Endothelial cell of umbilical vein (primary cell): ENCODE results near the gene CSNK1D. TPM values are rescaled to one million over a fixed set of nuclear protein-coding genes. Genes with fewer than 3 reads are reported as not detected.

Source experiments
- BruUV-seq: library from RNA; stranded (reverse); fragments of 400-500 nt; replicated peaks from 2 replicates; lab custom pipeline; 2021; lab: Mats Ljungman, UMichigan
- CTCF ChIA-PET: fragments of 300-600, 350-600 bp; sonication (Branson Sonifier 250); formaldehyde crosslinking; loops from one replicate; lab custom pipeline; 2021; ENCODE audit warnings: antibody characterized with exemption, inconsistent platforms; lab: Charles Lee
- POLR2A ChIA-PET: fragments of 300-600, 350-600 bp; sonication (Branson Sonifier 250); formaldehyde crosslinking; loops from one replicate; lab custom pipeline; 2021; ENCODE audit warnings: antibody characterized with exemption, inconsistent platforms; lab: Charles Lee
- DNase-seq: peaks from one replicate; pipeline ENCODE4 v3.0.0-alpha.2; 2011; ENCODE audit warnings: low read depth, low spot score
- FAIRE-seq: peaks from 2 replicates; lab custom pipeline; 2011; peaks lifted over from hg19 to GRCh38; lab: Jason Lieb, UNC
- H2AFZ ChIP-seq: 2 replicates; pipeline ENCODE4 v1.6.0; 2012; ENCODE audit warnings: low read depth, low read length, control low read depth, inconsistent platforms
- H3K27ac ChIP-seq: 2 replicates; pipeline ENCODE4 v1.5.1; 2011; ENCODE audit warnings: low read depth, mild to moderate bottlenecking, control low read depth, low read length, moderate library complexity; ENCODE audit not compliant: insufficient read depth
- H3K27me3 ChIP-seq, 2 experiments: 2 replicates each; pipeline versions ENCODE4 v1.6.0 to v1.6.1; 2011; ENCODE audit warnings: low read length in 2 of 2, mixed read lengths in 1 of 2; ENCODE audit not compliant: control insufficient read depth in 2 of 2, insufficient read depth in 2 of 2
- H3K36me3 ChIP-seq, 2 experiments: 2 replicates in 1 of 2; 3 replicates in 1 of 2; pipeline ENCODE4 v1.5.1; 2011; ENCODE audit warnings: low read length in 2 of 2, mild to moderate bottlenecking in 1 of 2, moderate library complexity in 1 of 2; ENCODE audit not compliant: control insufficient read depth in 2 of 2, insufficient read depth in 2 of 2; ENCODE audit errors: extremely low read depth in 1 of 2
- H3K4me1 ChIP-seq: 3 replicates; pipeline ENCODE4 v1.5.1; 2011; ENCODE audit warnings: mild to moderate bottlenecking, low read length; ENCODE audit not compliant: control insufficient read depth, insufficient read depth; ENCODE audit errors: extremely low read depth
- H3K4me2 ChIP-seq: 2 replicates; pipeline ENCODE4 v1.6.1; 2011; ENCODE audit warnings: low read length, control low read depth, mixed read lengths; ENCODE audit not compliant: insufficient read depth
- H3K4me3 ChIP-seq, 3 experiments: fragments of 200-600 bp in 1 of 3; sonication (generic), shearing (Covaris generic) in 1 of 3; replicated peaks in 1 of 3; 2 replicates each; pipeline ENCODE4 v1.5.1; 2011 to 2016; ENCODE audit warnings: control low read depth in 3 of 3, low read length in 3 of 3, mild to moderate bottlenecking in 2 of 3, inconsistent platforms in 1 of 3, low read depth in 1 of 3, moderate library complexity in 1 of 3; ENCODE audit not compliant: insufficient read depth in 1 of 3
- H3K79me2 ChIP-seq: 2 replicates; pipeline ENCODE4 v1.6.0; 2012; ENCODE audit warnings: low read length, inconsistent platforms; ENCODE audit not compliant: control insufficient read depth, insufficient read depth
- H3K9ac ChIP-seq: replicated peaks from 2 replicates; pipeline ENCODE3; 2011; ENCODE audit warnings: low read length, control low read depth; ENCODE audit not compliant: insufficient read depth; ENCODE audit errors: extremely low read depth
- H3K9me1 ChIP-seq: replicated peaks from 3 replicates; pipeline ENCODE4 v1.6.0; 2011; ENCODE audit warnings: mild to moderate bottlenecking, low read length; ENCODE audit not compliant: control insufficient read depth, insufficient read depth; ENCODE audit errors: extremely low read depth
- H3K9me3 ChIP-seq: replicated peaks from 2 replicates; pipeline ENCODE4 v1.5.1; 2012; ENCODE audit warnings: low read length, inconsistent platforms; ENCODE audit not compliant: control insufficient read depth, insufficient read depth
- H4K20me1 ChIP-seq: replicated peaks from 2 replicates; pipeline ENCODE3; 2011; ENCODE audit warnings: mild to moderate bottlenecking, low read length; ENCODE audit not compliant: control insufficient read depth, insufficient read depth; ENCODE audit errors: extremely low read depth
- CTCF ChIP-seq, 2 donors: IDR thresholded peaks; 1 replicate in 1 of 2; 2 replicates in 1 of 2; pipeline ENCODE4 v1.5.1; 2011; ENCODE audit warnings: low read length in 2 of 2, mild to moderate bottlenecking in 2 of 2, moderate library complexity in 2 of 2, control low read depth in 1 of 2, inconsistent platforms in 1 of 2, low read depth in 1 of 2; ENCODE audit not compliant: insufficient read depth in 1 of 2; ENCODE audit errors: extremely low read depth in 1 of 2
- EZH2 ChIP-seq: IDR thresholded peaks from 2 replicates; pipeline ENCODE4 v1.6.1; 2012; ENCODE audit warnings: borderline replicate concordance, low read depth, mild to moderate bottlenecking, moderate library complexity, low read length, inconsistent platforms; ENCODE audit not compliant: severe bottlenecking
- GATA2 ChIP-seq: IDR thresholded peaks from 2 replicates; pipeline ENCODE4 v1.7.0; 2011; ENCODE audit warnings: low read depth, mild to moderate bottlenecking, moderate library complexity, mixed read lengths, low read length; ENCODE audit not compliant: insufficient read length, insufficient read depth
- MAX ChIP-seq: IDR thresholded peaks from 2 replicates; pipeline ENCODE4 v1.6.1; 2011; ENCODE audit not compliant: insufficient read depth, insufficient read length
- POLR2AphosphoS5 ChIP-seq: IDR thresholded peaks from 2 replicates; pipeline ENCODE4 v1.6.1; 2012; ENCODE audit warnings: low read depth, mild to moderate bottlenecking, control low read depth, low read length, moderate library complexity; ENCODE audit not compliant: insufficient read depth
- dilution Hi-C: fragments of 300-500 bp; cut with MboI; formaldehyde crosslinking; loops from one replicate; pipeline ENCODE4 v1.15.0; 2019; ENCODE audit warnings: low sequenced_read_pairs; ENCODE audit not compliant: extremely low pct_ligation_motif_present
- intact Hi-C: fragments of 100-400 bp; cut with micrococcal nuclease; formaldehyde crosslinking; loops from one replicate; pipeline ENCODE4 v1.10.0; 2022
- polyA plus RNA-seq, 4 experiments: library from polyadenylated mRNA; depleted of rRNA in 3 of 4; stranded (reverse) in 3 of 4; unstranded in 1 of 4; fragments of >200 nt; gene quantifications; 2 replicates each; pipeline versions ENCODE4 v1.2.1 to v1.2.3, GENCODE V29; 2011 to 2012; ENCODE audit warnings: missing spikeins in 1 of 4
- total RNA-seq: library from RNA; stranded (reverse); gene quantifications from 2 replicates; pipeline ENCODE4 v1.2.3, GENCODE V29; 2021

Gene CSNK1D
- total and polyA plus RNA-seq, 2 donors (not counting 3 experiments of a cell fraction or from before 2014, with no cell fraction given) = 127 to 155 TPM

- intact Hi-C loops = no loop called here
- TF ChIP-seq POLR2AphosphoS5 = no peak
- no peak for TF ChIP-seq CTCF (IDR thresholded peaks at IDR 0.05; ENCODE audit: extremely low read depth in 1 of 2, insufficient read depth in 1 of 2, low read depth in 1 of 2, low read length in 2 of 2)
- no peak for TF ChIP-seq GATA2
- TF ChIP-seq MAX = no peak
- no peak for TF ChIP-seq EZH2
Observed at GRCh38 chr17:82302991-82303943, 29.8 kb upstream of the CSNK1D start.

More at GRCh38 chr17:82302991-82303943, 29.8 kb upstream of the CSNK1D start:
- no peaks in the 10 kb centered on the region for H3K9me3 ChIP-seq
- H3K9ac ChIP-seq = no peak overlapping the region
- FAIRE-seq = no peak
- H3K4me2 ChIP-seq = no peak overlapping the region
- H3K79me2 ChIP-seq = no peaks in the 10 kb centered on the region
- peaks cover 8% of the 10 kb centered on the region for H3K4me1 ChIP-seq
- H3K27ac ChIP-seq = no peak overlapping the region
- H3K4me3 ChIP-seq = no peak overlapping the region
- no peaks in the 10 kb centered on the region for H3K9me1 ChIP-seq
- H3K36me3 ChIP-seq = no peaks in the 10 kb centered on the region
- no peak overlapping the region for H2AFZ ChIP-seq
- BruUV-seq = no TSS peak
- dilution Hi-C loops = no loop called here
- no peaks in the 10 kb centered on the region for H4K20me1 ChIP-seq
- no peaks in the 10 kb centered on the region for H3K27me3 ChIP-seq
- CTCF ChIA-PET = interaction anchor here (1.5 to 1.9 kb wide), 2 partner anchors 10 to 17 kb away, joined by 4 read pairs; no protein-coding TSS in a partner anchor
- POLR2A ChIA-PET = no interaction called here
- no peak for DNase-seq
